Left ventricle myocardium inferior (tissue), 1 donor: ENCODE measurements around the gene RPP25. TPM values are rescaled to one million over a fixed set of nuclear protein-coding genes. Genes with fewer than 3 reads are reported as not detected.
"Not testable (repeated sequence)": the region's sequence is repeated elsewhere in the genome, so short reads cannot be mapped to it uniquely, and the experiment has no call there.

Source experiments
- DNase-seq: peaks from one replicate; pipeline ENCODE4 v3.0.0-alpha.2; 2020
- H3K27ac ChIP-seq: fragments of 200-600 bp; replicated peaks from 2 replicates; pipeline ENCODE4 v1.8.0; 2021
- H3K27me3 ChIP-seq: fragments of 200-600 bp; 2 replicates; pipeline ENCODE4 v1.8.0; 2021; ENCODE audit warnings: low read depth
- H3K36me3 ChIP-seq: fragments of 200-600 bp; 2 replicates; pipeline ENCODE4 v1.8.0; 2021
- H3K4me1 ChIP-seq: fragments of 200-600 bp; 2 replicates; pipeline ENCODE4 v1.8.0; 2021
- H3K4me3 ChIP-seq: fragments of 200-600 bp; 2 replicates; pipeline ENCODE4 v1.8.0; 2021; ENCODE audit warnings: mild to moderate bottlenecking, moderate library complexity
- H3K9me3 ChIP-seq: fragments of 200-600 bp; replicated peaks from 2 replicates; pipeline ENCODE4 v1.8.0; 2021
- CTCF ChIP-seq: fragments of 200-600 bp; IDR thresholded peaks from 2 replicates; pipeline ENCODE4 v1.8.0; 2021; ENCODE audit warnings: antibody characterized with exemption, mild to moderate bottlenecking, borderline replicate concordance
- intact Hi-C: fragments of 100-400 bp; cut with micrococcal nuclease; formaldehyde crosslinking; loops from one replicate; pipeline ENCODE4 v1.11.0; 2022
- total RNA-seq: library from RNA; stranded (reverse); fragmentation: NEBNext Ultra II Directional; extraction: Animal tissue kit (Norgen Biotek cat#: 25700); gene quantifications from one replicate; pipeline ENCODE4 v1.2.1, GENCODE V29; 2021
- donor health status: DM: no; HTN: yes; CAD: no; lungs with severe emphysema.

The RPP25 gene
- total RNA-seq, 1 donor from 2014 or later = 2.4 TPM

DNA sequence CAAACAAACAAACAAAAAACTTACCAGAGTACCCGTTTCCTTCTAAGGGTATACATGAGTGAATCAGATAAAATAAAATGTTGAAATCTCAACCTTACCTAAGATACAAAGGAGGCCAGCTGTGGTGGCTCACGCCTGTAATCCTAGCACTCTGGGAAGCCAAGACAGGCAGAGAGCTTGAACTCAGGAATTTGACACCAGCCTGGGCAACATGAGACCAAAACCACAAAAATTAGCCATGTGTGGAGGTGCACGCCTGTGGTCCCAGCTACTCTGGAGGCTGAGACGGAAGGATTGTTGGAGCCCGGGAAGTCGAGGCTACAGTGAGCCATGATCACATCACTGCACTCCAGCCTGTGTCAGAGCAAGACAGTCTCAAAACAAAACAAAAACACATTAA is 38.9 kb downstream of the RPP25 start:
- Histone ChIP-seq H3K27me3 (no peaks in the 10 kb centered on the region), H3K27ac (no peak overlapping the region), H3K4me1 (no peaks in the 10 kb centered on the region), H3K36me3 (peaks cover 100% of the 10 kb centered on the region), H3K9me3 (no peaks in the 10 kb centered on the region), H3K4me3 (no peak overlapping the region)
- DNase-seq = no peak
- intact Hi-C loops = no loop called here
- no peak for TF ChIP-seq CTCF

DNA sequence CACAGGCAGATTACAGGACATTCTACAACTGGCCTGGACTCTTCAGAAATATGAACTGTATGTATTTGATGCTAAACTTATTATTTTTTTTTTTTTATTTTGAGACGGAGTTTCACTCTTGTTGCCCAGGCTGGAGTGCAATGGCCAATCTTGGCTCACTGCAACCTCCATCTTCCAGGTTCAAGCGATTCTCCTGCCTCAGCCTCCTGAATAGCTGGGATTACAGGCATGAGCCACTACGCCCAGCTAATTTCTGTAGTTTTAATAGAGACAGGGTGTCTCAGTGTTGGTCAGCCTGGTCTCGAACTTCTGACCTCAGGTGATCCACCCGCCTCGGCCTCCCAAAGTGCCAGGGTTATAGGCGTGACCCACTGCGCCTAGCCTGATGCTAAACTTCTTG is 42.8 kb downstream of the RPP25 start:
- H3K27me3 ChIP-seq, H3K27ac ChIP-seq, H3K4me1 ChIP-seq, DNase-seq, H3K4me3 ChIP-seq, intact Hi-C loops, H3K9me3 ChIP-seq: not testable (repeated sequence)
- H3K36me3 ChIP-seq = peaks cover 80% of the 10 kb centered on the region

DNA sequence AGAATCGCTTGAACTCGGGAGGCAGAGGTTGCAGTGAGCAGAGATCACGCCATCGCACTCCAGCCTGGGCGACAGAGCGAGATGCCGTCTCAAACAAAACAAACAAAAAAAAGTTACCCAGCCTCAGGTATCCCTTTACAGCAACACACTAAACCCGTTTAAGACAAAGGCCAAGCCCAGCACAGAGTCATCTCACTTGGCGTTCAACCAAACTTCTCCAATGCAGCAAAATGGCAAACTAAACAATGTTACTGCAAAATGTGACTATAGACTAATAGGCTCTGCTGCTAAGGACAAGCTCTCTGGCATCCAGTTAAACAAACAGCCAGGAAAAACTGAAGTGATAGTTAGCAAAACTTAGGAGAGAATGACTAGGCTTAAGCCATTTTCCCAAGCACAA is 43.5 kb downstream of the RPP25 start:
- Histone ChIP-seq H3K27ac (no peak overlapping the region), H3K9me3 (no peaks in the 10 kb centered on the region), H3K4me1 (no peaks in the 10 kb centered on the region), H3K4me3 (no peak overlapping the region), H3K27me3 (no peaks in the 10 kb centered on the region), H3K36me3 (peaks cover 72% of the 10 kb centered on the region)
- intact Hi-C loops = no loop called here
- no peak for TF ChIP-seq CTCF
- no peak for DNase-seq

- intact Hi-C loops = no loop called here
- peaks cover 42% of the 10 kb centered on the region for H3K36me3 ChIP-seq
- no peaks in the 10 kb centered on the region for H3K27me3 ChIP-seq
- no peak overlapping the region for H3K4me3 ChIP-seq
- DNase-seq = no peak
- no peak overlapping the region for H3K27ac ChIP-seq
- peaks cover 41% of the 10 kb centered on the region for H3K4me1 ChIP-seq
- TF ChIP-seq CTCF = no peak
- no peaks in the 10 kb centered on the region for H3K9me3 ChIP-seq
Measured at GRCh38 chr15:74908635-74909034, 47.9 kb downstream of the RPP25 start.

- Histone ChIP-seq H3K4me1 (peaks cover 52% of the 10 kb centered on the region), H3K9me3 (no peaks in the 10 kb centered on the region), H3K4me3 (peak overlapping the region; percentile 93), H3K27me3 (no peaks in the 10 kb centered on the region), H3K27ac (peak overlapping the region; percentile 97), H3K36me3 (peaks cover 42% of the 10 kb centered on the region)
- intact Hi-C loops = no loop called here
- TF ChIP-seq CTCF = no peak
- peak; percentile 43 for DNase-seq
Measured at GRCh38 chr15:74907163-74907870, 49.3 kb downstream of the RPP25 start.

GRCh38 chr15:74906450-74907162 is 50.0 kb downstream of the RPP25 start, which contains the start of gene FAM219B:
Gene FAM219B (minus strand): TSS chr15:74906851. CDS start chr15:74906800, 51 bp downstream.
- peak within 1 kb of the TSS; percentile 97 for H3K27ac ChIP-seq
- intact Hi-C loops = no loop called here
- H3K36me3 ChIP-seq = peaks cover 41% of the 10 kb centered on the region
- H3K27me3 ChIP-seq = no peaks in the 10 kb centered on the region
- peak within 1 kb of the TSS; percentile 93 for H3K4me3 ChIP-seq
- peak; percentile 95 for DNase-seq
- H3K9me3 ChIP-seq = no peaks in the 10 kb centered on the region
- no peak for TF ChIP-seq CTCF
- peaks cover 59% of the 10 kb centered on the region for H3K4me1 ChIP-seq
